ENCODE data around the gene GNAO1.

GNAO1 gene

DNA sequence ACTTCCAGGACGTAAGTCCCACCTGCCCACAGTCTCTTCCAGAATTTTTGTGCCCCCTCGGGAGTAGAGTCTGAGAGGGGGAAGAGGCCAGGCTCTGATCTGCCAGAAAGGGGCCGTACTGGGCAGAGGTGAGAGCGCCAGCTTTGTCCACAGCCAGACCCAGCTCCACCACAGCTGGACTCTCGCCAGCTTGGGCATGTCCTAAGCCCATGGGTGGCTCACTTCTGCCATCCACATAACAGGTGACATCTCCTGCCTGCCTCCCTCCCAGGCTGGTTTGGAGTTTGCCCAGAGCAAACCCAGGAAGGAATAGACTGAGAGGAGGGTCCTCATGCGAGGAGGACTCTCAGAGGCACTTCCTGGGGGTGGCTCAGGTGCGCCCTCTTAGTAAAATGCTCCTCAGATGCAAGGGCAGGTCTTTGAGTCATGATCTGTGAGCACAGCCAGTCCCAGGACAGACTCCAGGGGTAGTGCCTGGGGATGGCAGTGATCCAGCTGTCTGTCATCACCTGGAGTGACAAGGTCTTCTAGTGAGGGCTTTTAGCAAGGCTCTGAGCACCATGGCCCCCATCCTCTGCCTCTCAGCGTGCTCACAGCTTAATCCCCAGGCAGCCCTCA is 144.9 kb downstream of the GNAO1 start:
- DNase-seq (ENCODE audit: extremely low spot score), result no peak
- POLR2A ChIA-PET, result no interaction called here
- TF ChIP-seq ARNT (IDR thresholded peaks at IDR 0.05) (no peak), ELF4 (IDR thresholded peaks at IDR 0.05) (no peak), CTBP1 (IDR thresholded peaks at IDR 0.05; ENCODE audit: borderline replicate concordance) (no peak), L3MBTL2 (conservative IDR thresholded peaks at IDR 0.05) (no peak), NFRKB (IDR thresholded peaks at IDR 0.05) (no peak), ZNF384 (IDR thresholded peaks at IDR 0.05) (no peak), FOXA1 (IDR thresholded peaks at IDR 0.05) (no peak), SP1 (IDR thresholded peaks at IDR 0.05) (no peak), HDGF (IDR thresholded peaks at IDR 0.05; ENCODE audit: borderline replicate concordance) (no peak), FOXK2 (IDR thresholded peaks at IDR 0.05) (no peak), SUZ12 (IDR thresholded peaks at IDR 0.05) (no peak)
- TF ChIP-seq, protein P1, sequence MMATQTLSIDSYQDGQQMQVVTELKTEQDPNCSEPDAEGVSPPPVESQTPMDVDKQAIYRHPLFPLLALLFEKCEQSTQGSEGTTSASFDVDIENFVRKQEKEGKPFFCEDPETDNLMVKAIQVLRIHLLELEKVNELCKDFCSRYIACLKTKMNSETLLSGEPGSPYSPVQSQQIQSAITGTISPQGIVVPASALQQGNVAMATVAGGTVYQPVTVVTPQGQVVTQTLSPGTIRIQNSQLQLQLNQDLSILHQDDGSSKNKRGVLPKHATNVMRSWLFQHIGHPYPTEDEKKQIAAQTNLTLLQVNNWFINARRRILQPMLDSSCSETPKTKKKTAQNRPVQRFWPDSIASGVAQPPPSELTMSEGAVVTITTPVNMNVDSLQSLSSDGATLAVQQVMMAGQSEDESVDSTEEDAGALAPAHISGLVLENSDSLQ (IDR thresholded peaks at IDR 0.05), result no peak
- CTCF ChIA-PET, result no interaction called here

DNA sequence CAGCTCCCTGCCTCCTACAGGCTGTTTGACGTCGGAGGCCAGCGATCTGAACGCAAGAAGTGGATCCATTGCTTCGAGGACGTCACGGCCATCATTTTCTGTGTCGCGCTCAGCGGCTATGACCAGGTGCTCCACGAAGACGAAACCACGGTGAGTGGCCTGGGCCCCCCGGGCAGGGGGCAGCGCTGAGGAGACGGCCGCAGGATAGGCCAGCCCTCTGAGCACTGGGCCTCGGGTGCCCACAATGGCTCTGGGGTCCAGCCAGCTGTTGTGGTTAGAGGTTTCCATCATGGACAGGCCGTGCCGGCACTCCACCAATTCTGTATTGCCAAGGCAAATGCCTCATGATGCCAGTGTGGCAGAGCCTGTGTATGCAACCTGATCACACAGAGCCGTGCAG is 145.4 kb downstream of the GNAO1 start:
- POLR2A ChIA-PET, result no interaction called here
- TF ChIP-seq, protein P1 (IDR thresholded peaks at IDR 0.05), result no peak
- TF ChIP-seq CTBP1 (IDR thresholded peaks at IDR 0.05; ENCODE audit: borderline replicate concordance) (no peak), TARDBP (IDR thresholded peaks at IDR 0.05) (no peak), LEF1 (IDR thresholded peaks at IDR 0.05; ENCODE audit: borderline replicate concordance) (no peak), SUZ12 (IDR thresholded peaks at IDR 0.05) (no peak), L3MBTL2 (conservative IDR thresholded peaks at IDR 0.05) (no peak), HDGF (IDR thresholded peaks at IDR 0.05; ENCODE audit: borderline replicate concordance) (no peak), SP1 (IDR thresholded peaks at IDR 0.05) (no peak), FOXK2 (IDR thresholded peaks at IDR 0.05) (no peak), FOXA1 (IDR thresholded peaks at IDR 0.05) (no peak)
- no peak for DNase-seq (ENCODE audit: extremely low spot score)
- CTCF ChIA-PET, result no interaction called here

DNA sequence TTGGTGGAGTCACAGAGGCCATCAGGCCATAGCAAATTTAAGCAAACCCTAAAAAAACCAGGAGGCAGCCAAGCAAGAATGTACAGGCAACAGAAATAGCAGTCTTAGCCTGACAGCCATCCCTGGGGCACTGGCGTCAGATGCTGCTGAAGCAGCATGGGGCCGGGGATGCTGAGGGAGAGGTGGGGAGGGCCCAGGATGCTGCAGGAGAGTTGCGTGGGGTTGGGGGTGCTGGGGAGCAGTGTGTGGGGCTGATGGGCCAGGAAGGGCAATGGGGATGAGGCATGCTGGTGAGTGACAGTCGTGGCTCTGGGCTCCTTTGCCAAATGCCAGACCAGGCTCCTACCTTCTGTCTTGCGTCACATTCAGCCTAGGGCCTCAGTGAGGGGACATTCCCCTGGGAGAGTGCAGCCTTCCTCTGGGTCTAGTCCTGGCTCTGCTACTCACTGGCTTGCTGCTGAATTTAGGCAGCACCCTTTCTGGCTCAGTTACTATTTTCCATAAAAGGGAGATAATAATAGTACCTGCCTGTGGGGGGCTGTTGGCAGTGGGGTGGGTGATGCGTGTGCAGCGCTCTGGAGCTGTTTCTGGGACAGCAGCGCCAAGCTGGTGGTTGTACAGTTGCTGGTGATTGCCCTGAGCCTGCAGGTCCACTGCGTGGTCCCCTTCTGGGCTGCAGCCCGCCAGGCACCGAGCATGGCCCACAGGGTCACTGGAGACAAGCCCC is 146.0 kb downstream of the GNAO1 start:
- ChIA-PET CTCF (no interaction called here), POLR2A (no interaction called here)
- TF ChIP-seq ZNF384 (IDR thresholded peaks at IDR 0.05) (no peak), ARNT (IDR thresholded peaks at IDR 0.05) (no peak), FOXA1 (IDR thresholded peaks at IDR 0.05) (no peak), BHLHE40 (IDR thresholded peaks at IDR 0.05; ENCODE audit: borderline replicate concordance) (no peak), CTBP1 (IDR thresholded peaks at IDR 0.05; ENCODE audit: borderline replicate concordance) (no peak), FOXK2 (IDR thresholded peaks at IDR 0.05) (no peak), HDGF (IDR thresholded peaks at IDR 0.05; ENCODE audit: borderline replicate concordance) (no peak), FOXM1 (IDR thresholded peaks at IDR 0.05; ENCODE audit: borderline replicate concordance) (no peak), LEF1 (IDR thresholded peaks at IDR 0.05; ENCODE audit: borderline replicate concordance) (no peak), NFRKB (IDR thresholded peaks at IDR 0.05) (no peak), SUZ12 (IDR thresholded peaks at IDR 0.05) (no peak)
- TF ChIP-seq, protein P1 (IDR thresholded peaks at IDR 0.05), result no peak
- no peak for DNase-seq (ENCODE audit: extremely low spot score)

DNA sequence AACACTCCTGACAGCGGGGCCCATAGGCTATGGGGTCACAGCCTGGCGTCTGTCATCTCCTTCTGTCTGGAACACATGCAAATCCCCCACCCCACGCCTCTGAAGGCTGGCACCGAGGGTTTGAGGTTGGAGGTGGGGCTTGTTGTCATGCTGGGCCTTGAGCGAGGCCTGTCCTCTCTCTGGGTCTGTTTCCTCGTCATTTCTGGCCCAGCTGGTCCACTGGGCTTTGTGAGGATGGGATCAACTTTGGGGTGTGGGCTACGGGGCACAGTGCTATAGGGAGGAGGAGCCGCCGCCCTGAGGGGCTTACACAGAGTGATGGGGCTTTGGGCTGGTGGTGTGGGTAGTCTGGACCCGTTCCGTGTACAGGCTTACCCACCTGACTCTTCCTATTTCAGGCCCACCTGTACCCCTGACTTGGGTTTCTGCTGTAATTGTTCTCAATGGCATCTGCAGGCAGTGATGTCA is 146.6 kb downstream of the GNAO1 start:
- POLR2A ChIA-PET, result no interaction called here

More for the DNA sequence above, 146.6 kb downstream of the GNAO1 start:
- CTCF ChIA-PET, result no interaction called here
- no peak for TF ChIP-seq FOXM1 (IDR thresholded peaks at IDR 0.05; ENCODE audit: borderline replicate concordance)
- TF ChIP-seq CTBP1 (IDR thresholded peaks at IDR 0.05; ENCODE audit: borderline replicate concordance), result no peak
- no peak for TF ChIP-seq FOXK2 (IDR thresholded peaks at IDR 0.05)
- no peak for TF ChIP-seq ARNT (IDR thresholded peaks at IDR 0.05)
- no peak for TF ChIP-seq L3MBTL2 (conservative IDR thresholded peaks at IDR 0.05)
- TF ChIP-seq TARDBP (IDR thresholded peaks at IDR 0.05), result no peak
- TF ChIP-seq BHLHE40 (IDR thresholded peaks at IDR 0.05; ENCODE audit: borderline replicate concordance), result no peak
- TF ChIP-seq ELF4 (IDR thresholded peaks at IDR 0.05), result no peak
- no peak for TF ChIP-seq HDGF (IDR thresholded peaks at IDR 0.05; ENCODE audit: borderline replicate concordance)
- TF ChIP-seq NFRKB (IDR thresholded peaks at IDR 0.05), result no peak
- TF ChIP-seq, protein P1 (IDR thresholded peaks at IDR 0.05), result no peak
- no peak for TF ChIP-seq ZNF384 (IDR thresholded peaks at IDR 0.05)
- no peak for TF ChIP-seq SP1 (IDR thresholded peaks at IDR 0.05)
- TF ChIP-seq FOXA1 (IDR thresholded peaks at IDR 0.05), result no peak
- TF ChIP-seq SUZ12 (IDR thresholded peaks at IDR 0.05), result no peak
- no peak for TF ChIP-seq LEF1 (IDR thresholded peaks at IDR 0.05; ENCODE audit: borderline replicate concordance)
- no peak for DNase-seq (ENCODE audit: extremely low spot score)
